ENCODE measurements around the gene KBTBD4. TPM values are rescaled to one million over a fixed set of nuclear protein-coding genes. Genes with fewer than 3 reads are reported as not detected.
A peak's percentile ranks its signal among the peaks of the same experiment; 100 is the strongest.
"Not testable (repeated sequence)": the region's sequence is repeated elsewhere in the genome, so short reads cannot be mapped to it uniquely, and the experiment has no call there.

KBTBD4 gene
- total RNA-seq, 2 donors from 2014 or later: 3.6 to 6.7 TPM

GRCh38 chr11:47552056-47552565, 26.7 kb downstream of the KBTBD4 start:
- no peaks in the 10 kb centered on the region for H3K36me3 ChIP-seq (replicated peaks in 1 of 2; ENCODE audit: insufficient read depth in 1 of 2, low read depth in 2 of 2)
- 1 to 7% methylated on average over 12 to 22 of the region's 22 CpGs for WGBS, 2 donors
- peaks cover 36% of the 10 kb centered on the region for H3K4me1 ChIP-seq
- peak overlapping the region; percentile 75 to 97 for H3K4me3 ChIP-seq
- intact Hi-C loops (cut with DNase I): no loop called here
- no peaks in the 10 kb centered on the region for H3K27me3 ChIP-seq
- peak overlapping the region; percentile 74 to 88 (median 84) for H3K27ac ChIP-seq
- TF ChIP-seq POLR2A (IDR thresholded peaks at IDR 0.05) (no peak), CTCF (IDR thresholded peaks at IDR 0.05) (no peak)
- ATAC-seq (no peak), DNase-seq (peak in 1 of 4 donors; percentile 19)
- H3K9me3 ChIP-seq: no peaks in the 10 kb centered on the region

- intact Hi-C loops (cut with DNase I): no loop called here
- TF ChIP-seq POLR2A (IDR thresholded peaks at IDR 0.05) (no peak), CTCF (IDR thresholded peaks at IDR 0.05) (peak in 2 of 7 experiments; percentile 15 to 22)
- H3K4me1 ChIP-seq: peaks cover 36% of the 10 kb centered on the region
These were observed 27.7 kb downstream of the KBTBD4 start for GRCh38 chr11:47551086-47551485.

GRCh38 chr11:47550288-47551047, 28.3 kb downstream of the KBTBD4 start:
- TF ChIP-seq CTCF (IDR thresholded peaks at IDR 0.05) (no peak), POLR2A (IDR thresholded peaks at IDR 0.05) (no peak)
- no peaks in the 10 kb centered on the region for H3K9me3 ChIP-seq
- no peak overlapping the region for H3K4me3 ChIP-seq
- 71 to 76% methylated on average over 10 of the region's 10 CpGs for WGBS, 2 donors
- no peaks in the 10 kb centered on the region for H3K36me3 ChIP-seq (replicated peaks in 1 of 2; ENCODE audit: insufficient read depth in 1 of 2, low read depth in 2 of 2)
- peaks cover 36% of the 10 kb centered on the region for H3K4me1 ChIP-seq
- intact Hi-C loops (cut with DNase I): no loop called here
- DNase-seq (peak in 1 of 4 donors; percentile 26), ATAC-seq (no peak)
- no peaks in the 10 kb centered on the region for H3K27me3 ChIP-seq
- H3K27ac ChIP-seq: peak overlapping the region in 2 of 4 donors; percentile 84 to 88

More at GRCh38 chr11:47551086-47551485, 27.7 kb downstream of the KBTBD4 start:
- H3K27me3 ChIP-seq: no peaks in the 10 kb centered on the region
- no peaks in the 10 kb centered on the region for H3K36me3 ChIP-seq (replicated peaks in 1 of 2; ENCODE audit: insufficient read depth in 1 of 2, low read depth in 2 of 2)
- ATAC-seq (no peak), DNase-seq (no peak)
- peak overlapping the region in 2 of 4 donors; percentile 84 to 88 for H3K27ac ChIP-seq
- H3K4me3 ChIP-seq: no peak overlapping the region
- H3K9me3 ChIP-seq: no peaks in the 10 kb centered on the region

- H3K27me3 ChIP-seq; H3K4me3 ChIP-seq; H3K36me3 ChIP-seq (replicated peaks in 1 of 2; ENCODE audit: insufficient read depth in 1 of 2, low read depth in 2 of 2); intact Hi-C loops (cut with DNase I); DNase-seq; H3K27ac ChIP-seq; H3K9me3 ChIP-seq; ATAC-seq: not testable (repeated sequence)
- H3K4me1 ChIP-seq: peaks cover 42% of the 10 kb centered on the region
- 80 to 84% methylated on average over 7 of the region's 7 CpGs for WGBS, 2 donors
These were observed 32.5 kb downstream of the KBTBD4 start for GRCh38 chr11:47546274-47546673.

- 94 to 97% methylated on average over 6 of the region's 6 CpGs for WGBS, 2 donors
- no peak for TF ChIP-seq POLR2A (IDR thresholded peaks at IDR 0.05)
- no peak for TF ChIP-seq CTCF (IDR thresholded peaks at IDR 0.05)
- Histone ChIP-seq H3K27me3 (no peaks in the 10 kb centered on the region), H3K4me3 (no peak overlapping the region), H3K36me3 (replicated peaks in 1 of 2; ENCODE audit: insufficient read depth in 1 of 2, low read depth in 2 of 2) (no peaks in the 10 kb centered on the region), H3K4me1 (peaks cover 42% of the 10 kb centered on the region), H3K27ac (no peak overlapping the region), H3K9me3 (no peaks in the 10 kb centered on the region)
- no peak for ATAC-seq
- intact Hi-C loops (cut with DNase I): no loop called here
- no peak for DNase-seq
These were observed 33.5 kb downstream of the KBTBD4 start for GRCh38 chr11:47545298-47545697.
